Stimulated activated CD4-positive, alpha-beta T cell treated with anti-CD3 and anti-CD28 coated beads, Interleukin-2, amount 100 ng/mL, for 4 hours (primary cell): ENCODE results near the gene ELMO3.

Source experiments
- DNase-seq: peaks from one replicate; pipeline ENCODE4 v3.0.0-alpha.2; 2020; ENCODE audit warnings: low read depth

Gene ELMO3

DNA sequence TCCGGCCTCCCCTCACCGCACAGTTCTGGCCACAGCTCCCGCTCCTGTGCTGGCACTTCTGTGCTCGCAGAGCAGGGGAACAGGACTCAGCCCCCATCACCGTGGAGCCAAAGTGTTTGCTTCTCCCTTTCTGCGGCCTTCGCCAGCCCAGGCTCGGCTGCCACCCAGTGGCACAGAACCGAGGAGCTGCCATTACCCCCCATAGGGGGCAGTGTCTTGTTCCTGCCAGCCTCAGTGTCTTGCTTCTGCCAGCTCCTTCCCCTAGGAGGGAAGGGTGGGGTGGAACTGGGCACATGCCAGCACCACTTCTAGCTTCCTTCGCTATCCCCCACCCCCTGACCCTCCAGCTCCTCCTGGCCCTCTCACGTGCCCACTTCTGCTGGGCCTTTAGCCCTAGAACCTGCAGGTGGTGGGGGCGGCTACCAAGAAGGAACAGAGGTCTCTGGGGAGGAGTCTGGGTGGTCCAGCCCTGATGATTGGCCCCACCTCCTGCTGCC, 645 bp upstream of the ELMO3 start:
- DNase-seq: no peak

- DNase-seq: no peak
Observed at GRCh38 chr16:67199808-67200198, 872 bp downstream of the ELMO3 start.

DNA sequence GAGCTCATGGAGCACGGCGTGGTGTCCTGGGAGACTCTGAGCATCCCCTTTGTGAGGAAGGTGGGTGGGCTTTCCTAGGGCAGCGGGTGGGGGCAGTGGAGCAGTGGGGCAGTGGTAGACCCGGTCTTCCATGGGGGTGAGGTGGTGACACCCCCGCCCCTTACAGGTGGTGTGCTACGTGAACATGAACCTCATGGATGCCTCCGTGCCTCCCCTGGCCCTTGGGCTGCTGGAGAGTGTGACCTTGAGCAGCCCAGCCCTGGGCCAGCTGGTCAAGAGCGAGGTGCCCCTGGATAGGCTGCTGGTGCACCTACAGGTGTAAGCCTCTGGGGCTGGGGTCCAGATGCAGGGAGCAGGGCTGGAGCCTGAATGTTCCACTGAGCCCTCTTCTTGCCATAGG, 1.6 kb downstream of the ELMO3 start:
- DNase-seq: no peak

GRCh38 chr16:67201411-67202345, 2.7 kb downstream of the ELMO3 start:
- no peak for DNase-seq

DNA sequence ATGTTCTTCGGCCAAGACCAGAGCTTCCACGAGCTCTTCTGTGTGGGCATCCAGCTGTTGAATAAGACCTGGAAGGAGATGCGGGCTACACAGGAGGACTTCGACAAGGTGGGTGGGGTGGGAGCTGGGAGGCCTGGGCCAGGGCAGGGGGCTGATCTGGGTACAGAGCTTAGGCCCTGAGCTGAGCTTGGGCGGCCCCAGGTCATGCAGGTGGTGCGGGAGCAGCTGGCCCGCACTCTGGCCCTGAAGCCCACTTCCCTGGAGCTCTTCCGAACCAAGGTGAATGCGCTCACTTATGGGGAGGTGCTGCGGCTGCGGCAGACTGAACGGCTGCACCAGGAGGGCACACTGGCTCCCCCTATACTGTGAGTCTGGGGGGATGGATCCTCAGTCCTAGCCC, 3.5 kb downstream of the ELMO3 start:
- no peak for DNase-seq

- DNase-seq: no peak
Observed at GRCh38 chr16:67202956-67203493, 4.1 kb downstream of the ELMO3 start.

GRCh38 chr16:67204076-67204475, 5.1 kb downstream of the ELMO3 start:
- no peak for DNase-seq

DNA sequence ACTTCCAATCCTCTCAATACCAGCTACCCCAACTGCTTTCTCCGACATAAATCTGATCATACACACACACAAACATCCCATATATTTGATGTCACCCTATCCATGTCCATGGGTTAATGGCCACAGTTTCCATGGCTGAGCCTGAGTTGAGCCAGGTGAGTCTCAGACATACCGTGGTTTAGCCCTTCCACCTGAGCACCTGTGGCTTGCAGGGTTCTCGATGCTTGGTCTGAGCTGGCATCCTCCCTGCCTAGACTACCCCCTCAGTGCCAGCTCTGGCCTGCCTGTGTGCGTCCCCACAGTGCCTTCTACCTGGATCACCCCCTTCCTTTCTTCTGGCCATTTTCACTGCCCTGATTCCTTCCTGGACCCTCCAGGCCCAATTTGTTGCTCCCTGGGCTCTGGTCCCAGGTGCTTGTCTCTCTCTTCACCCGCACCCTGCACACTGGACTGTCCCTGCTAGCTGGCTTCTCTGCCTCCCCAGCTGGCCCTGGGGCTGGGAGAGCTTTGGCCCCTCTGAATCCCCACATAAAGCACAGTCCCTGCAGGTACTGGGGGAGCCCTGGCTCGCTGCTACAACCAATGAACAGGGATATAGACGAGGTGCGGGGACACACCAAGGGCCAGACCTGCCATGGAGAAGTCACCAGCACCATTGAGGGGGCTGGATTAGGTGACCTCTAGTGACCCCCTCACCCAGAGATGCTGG, 7.4 kb downstream of the ELMO3 start:
- DNase-seq: no peak

DNA sequence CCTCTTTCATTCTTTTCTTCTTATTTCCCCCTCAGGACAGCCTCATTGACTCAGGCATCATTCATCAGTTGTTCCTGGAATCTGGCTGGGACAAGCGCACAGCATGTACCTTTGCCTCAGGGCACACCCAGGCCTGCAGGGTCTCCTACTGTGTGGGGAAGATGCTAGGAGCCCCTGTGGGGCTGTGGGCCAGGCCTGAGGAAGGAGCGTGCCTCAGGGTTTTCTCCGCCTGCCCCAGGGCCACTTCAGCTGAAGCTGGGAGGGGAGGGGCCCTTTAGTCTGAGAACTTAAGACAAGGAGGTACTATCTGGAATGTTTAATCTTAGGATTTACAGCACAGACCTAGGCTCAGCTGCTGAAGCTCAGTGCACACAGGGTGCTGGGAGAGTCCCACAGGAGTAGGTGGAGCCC, 7.9 kb downstream of the ELMO3 start:
- no peak for DNase-seq

- DNase-seq: no peak
Observed at GRCh38 chr16:67207249-67208091, 8.5 kb downstream of the ELMO3 start.

DNA sequence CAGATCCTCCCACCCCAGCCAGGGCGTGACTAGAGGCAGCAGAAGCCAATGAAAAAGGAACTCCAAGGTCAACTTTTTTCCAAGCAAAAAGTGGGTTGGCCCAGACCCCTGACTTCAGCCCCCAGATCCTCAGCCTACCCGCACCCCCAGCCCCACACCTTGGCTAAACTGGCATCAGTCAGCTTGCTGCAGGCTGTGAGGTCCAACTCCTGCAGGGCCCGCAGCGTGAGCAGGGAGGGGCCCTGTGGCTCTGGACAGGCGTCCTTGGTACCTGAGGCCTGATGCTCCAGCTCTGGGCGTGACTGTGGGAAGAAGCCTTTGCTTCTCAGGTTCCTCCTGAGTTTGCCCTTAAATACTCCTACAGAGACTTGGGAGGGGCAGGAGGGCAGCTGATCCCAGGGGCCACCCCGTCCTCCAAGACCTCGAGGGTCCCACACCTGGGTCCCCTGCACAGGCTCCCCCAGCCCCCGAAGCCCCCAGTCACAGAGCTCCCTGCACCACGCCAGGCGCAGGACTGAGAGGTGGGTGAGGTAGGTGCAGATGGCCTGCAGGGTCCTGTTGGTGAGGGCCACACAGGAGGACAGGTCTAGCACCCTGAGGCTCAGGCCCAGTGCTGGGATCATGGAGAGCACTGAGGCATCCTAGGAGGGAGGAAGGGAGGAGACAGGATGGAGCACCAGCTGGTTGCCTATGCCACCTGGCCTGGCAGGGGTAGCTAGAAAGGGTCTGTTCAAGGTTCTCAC, 9.4 kb downstream of the ELMO3 start:
- DNase-seq: no peak

DNA sequence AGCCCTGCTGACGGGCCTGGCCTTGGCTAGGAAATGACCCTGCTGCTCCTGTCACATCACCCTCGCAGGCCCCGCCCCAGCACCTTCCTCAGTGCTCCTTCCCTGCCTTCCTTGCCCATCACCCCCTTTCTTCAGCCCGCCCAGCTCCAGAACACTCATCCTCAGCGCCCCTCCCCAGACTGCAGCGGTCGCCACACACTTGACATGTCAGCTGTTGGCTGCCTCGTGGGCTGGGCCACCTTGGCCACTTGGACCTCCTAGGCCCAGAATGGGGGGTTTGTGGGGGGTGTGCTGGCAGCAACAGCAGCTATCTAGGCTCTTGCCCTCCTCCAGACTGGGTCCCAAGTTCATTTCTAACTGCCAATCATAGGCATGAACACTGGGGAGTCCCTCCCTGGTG, 10.6 kb downstream of the ELMO3 start:
- no peak for DNase-seq

GRCh38 chr16:67210069-67210937, 11.4 kb downstream of the ELMO3 start:
- DNase-seq: no peak

GRCh38 chr16:67211674-67212073, 12.7 kb downstream of the ELMO3 start:
- no peak for DNase-seq

DNA sequence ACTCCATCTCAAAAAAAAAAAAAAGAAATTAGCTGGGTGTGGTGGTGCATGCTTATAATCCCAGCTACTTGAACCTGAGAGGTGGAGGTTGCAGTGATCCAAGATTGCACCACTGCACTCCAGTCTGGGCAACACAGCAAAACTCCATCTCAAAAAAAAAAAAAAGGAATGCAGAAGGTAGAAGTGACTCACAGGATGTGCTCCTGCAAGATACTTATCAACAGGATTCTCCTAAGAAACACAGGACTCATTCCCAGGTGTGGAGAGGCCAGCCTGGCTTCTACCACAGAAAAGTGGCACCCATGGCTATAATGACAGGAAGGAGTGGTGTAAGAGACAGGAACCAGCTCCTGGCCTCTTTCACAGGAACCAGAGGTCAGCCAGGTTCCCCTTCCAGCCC, 13.8 kb downstream of the ELMO3 start:
- DNase-seq: no peak

DNA sequence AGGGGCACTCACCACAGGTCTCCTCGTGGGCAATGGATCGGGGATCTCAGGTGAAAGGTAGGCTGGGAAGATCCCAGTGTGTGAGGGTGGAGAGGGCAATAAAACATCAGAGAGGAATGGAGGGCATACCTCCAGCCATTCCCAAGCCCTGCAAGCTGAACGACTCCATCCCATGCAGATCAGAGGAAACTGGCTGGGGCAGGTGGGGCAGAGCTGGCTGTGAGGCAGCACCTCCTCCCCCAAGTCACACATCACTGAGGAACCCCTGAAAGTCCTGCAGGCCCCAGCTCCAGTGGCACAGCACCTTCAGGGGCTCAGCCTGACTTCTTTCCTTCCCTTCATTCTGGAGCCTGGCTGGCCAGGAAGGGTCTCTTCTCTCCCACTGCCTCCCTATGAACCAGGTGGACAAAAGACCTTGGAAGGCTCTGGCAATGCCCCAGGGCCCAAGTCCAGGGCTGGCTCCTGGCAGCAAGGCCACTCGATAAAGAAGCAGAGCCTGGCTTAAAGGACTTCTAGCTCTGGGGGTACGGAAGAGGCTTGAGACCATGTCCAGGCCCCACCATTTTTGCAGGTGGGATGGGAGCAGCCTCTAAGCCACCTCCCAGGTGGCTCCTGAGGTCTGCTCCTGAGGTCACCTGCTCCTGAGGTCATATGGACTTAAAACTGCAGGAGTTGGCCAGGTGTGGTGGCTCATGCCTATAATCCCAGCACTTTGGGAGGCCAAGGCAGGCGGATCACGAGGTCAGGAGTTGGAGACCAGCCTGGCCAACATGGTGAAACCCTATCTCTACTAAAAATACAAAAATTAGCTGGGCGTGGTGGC, 14.5 kb downstream of the ELMO3 start:
- DNase-seq: no peak

DNA sequence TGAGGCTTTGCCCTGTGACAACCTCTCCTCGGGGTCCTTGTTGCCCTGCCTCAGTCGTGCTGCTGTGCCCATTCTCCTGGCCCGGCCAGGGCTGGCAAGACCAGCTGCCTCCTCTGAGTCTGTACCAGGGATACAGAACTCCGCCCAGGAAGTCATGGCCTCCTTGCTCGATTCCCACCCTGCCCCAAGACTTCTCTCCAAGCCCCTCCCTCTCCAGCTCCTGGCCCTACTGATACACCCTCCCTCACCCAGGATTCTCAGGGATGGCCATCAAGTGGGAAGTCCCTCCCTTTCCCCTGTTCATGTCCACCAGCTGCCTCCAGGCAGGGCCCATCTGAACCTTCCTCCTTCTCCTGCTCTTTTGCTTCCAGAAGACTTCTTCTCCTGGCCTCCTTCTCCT, 16.8 kb downstream of the ELMO3 start:
- no peak for DNase-seq

DNA sequence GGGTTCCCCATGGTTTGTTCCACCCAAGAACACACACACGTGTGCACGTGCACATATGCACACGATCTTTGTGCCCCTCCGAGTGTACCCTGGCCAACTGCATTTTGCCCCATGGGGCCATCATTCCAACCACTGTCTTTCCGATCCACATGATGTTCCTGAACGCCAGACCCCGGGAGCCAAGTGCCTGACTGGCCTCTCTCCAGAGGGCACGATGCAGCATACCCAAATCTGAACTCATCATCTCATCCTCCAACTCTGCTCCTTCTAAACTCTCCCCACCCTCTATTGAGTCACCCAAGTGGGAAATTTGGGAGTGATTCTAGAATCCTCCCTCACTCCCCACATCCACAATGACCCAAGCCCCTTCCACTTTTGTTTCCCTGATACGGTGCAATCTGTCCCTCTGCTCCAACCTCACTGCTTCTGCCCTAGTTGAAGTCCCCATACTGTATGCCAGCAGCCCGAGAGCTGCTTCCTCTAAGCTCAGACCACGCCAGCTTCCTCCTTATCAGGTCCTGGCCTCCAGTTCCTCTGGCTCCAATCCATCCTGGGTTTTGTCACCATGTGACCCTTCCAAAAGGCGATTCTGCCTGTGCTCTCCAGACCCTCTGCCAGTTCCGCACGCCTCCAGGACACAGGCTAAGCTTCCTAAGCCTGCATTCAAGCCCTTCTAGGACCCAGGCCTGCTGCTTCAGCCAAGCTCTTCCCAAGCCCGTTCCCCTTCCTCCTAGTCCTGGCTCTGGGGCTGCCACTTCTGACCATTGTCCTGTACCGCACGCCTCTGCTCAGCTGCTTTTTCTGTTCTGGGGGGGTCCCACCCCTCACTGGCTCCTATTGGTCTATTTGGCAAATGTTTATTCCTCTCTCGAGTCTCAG, 17.9 kb downstream of the ELMO3 start:
- no peak for DNase-seq
